ENCODE results near the gene AMBRA1.

The AMBRA1 gene

DNA sequence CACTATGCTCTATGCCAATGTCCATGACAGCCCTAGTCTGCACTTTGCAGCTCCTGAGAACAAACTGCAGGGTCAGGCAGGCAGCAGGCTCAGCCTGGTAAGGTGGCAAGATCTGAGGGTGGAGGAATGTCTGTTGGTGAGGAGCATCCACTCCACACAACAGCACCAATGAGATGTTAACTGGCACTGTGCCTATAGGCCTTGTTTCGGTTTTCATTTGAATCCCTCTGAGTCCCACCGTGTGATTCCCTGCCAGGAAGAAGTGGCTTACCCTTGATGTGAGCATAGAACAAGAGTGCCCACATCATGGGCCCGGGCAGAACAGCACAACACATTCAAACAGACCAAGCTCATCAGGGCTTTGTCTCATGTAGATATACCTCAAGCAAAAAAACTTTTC is 158.1 kb downstream of the AMBRA1 start:
- no peak for DNase-seq

DNA sequence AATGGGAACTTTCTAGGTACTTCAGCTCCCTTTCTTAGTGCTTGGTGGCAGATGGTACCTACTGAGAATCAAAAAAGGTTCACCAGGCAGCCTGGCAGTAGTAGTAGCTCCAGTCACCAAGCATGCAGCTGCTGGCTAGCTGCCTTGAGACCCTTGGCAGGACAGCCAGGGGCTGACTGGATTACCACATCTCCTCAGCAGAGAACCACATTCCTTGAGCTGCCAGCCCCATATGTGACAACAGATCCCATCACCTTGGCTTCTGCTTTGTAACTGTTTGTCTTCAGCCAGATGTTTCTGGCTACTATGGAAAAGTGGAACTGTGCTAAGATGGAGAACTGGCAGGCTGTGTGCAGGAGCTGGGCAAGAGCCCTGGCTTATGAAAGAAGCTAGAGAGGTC is 162.6 kb downstream of the AMBRA1 start:
- DNase-seq = no peak

DNA sequence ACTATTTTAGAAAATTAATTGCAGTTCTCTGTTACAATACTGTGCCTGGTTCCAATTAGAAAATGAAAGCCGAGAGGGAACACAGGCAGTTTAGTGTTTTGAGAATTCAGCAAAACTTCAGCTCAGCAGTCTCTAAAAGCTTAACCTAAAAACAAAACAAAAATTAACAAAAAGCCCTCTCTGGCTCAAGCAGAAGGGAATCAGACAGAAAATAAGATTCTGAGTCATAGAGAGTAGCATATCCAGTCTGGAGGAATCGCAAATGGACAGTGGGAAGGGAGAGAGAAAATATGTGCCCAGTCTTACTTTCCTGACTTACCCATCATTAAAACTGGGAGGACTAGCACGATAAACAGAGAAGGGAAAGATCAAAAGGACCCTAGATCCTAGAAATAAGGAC is 164.1 kb downstream of the AMBRA1 start:
- no peak for DNase-seq

- no peak for DNase-seq
Measured at GRCh38 chr11:46427364-46427763, 166.5 kb downstream of the AMBRA1 start.

DNA sequence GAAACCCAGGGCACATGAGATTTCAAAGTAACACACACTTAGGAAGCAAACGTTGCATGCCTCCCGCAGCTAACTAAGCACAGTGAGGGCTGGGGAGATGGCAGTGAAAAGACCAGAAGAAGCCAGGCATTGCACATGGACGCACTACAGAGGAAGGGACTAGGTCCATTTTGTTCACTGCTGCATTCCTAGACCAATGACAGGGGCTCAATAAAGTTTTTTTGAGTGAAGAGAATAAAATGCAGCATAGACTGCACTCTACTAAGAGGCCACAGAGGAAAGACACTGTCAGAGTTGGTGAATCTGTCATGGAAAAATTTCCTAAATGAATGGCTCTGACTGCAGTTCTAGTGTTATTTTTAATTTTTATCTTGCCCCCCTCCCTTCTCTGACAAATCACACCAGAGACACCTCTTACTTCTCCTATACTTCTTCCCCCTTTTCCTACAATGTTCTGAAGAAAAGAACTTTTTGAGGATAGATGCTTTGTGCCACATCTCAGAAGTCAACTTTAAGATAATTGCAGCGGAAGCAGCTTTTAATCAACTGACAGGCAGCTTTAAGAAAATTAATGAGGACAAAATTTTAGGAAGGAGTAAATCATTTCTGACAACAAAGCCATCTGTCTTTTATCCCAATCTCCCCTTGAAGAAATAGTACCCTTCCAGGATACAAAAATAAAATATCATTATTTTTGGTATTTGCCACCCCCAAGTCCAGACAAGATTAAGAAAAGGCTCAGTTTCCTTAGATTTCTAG is 167.4 kb downstream of the AMBRA1 start:
- DNase-seq = no peak

DNA sequence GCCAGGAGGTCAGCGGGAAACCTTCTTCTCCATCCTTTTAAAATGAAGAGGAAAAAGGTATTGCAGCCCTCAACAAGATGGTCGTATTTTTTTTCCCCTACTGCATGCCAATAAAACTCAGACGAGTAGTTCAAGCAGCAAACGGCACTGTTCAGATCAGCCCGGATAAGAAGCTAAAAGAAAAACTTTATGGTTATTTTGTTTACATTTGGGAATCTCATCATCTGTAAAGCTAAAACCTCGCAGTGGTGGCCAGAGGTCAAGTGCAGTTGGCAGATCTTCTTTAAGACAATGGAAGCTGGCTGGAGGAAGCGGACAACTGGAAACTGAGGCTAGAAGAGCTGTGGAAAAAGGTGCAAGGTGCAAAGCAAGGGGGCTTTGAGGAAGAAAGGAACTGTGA is 171.2 kb downstream of the AMBRA1 start:
- no peak for DNase-seq

DNA sequence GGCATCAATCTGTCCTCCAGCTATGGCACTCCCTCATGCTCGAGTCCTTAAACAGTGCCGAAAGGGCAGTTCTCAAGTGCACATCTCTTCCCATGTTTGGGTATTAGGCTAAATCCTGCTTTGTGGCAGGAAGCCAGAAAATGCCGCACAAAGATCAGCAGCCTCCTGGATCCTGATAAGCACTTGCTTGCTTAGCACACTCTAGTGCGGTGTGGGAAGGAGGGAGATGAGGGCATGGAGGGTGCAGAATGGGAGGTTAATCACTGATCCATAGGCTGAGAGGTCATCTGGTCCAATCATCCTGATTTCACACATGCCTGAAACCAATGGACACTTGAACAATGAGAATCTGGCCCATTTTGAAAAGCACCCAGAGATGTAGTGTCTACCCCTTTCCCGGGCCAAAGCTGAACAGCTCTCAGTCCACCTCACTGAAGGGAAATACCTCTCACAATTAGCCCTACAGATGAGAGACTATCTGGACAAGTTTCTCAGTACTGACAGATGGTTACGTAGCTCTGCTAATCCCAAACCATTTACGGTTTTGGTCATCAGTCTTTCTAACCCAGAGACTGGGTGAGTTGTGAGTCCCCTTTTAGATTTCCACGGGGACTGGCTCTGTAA is 172.5 kb downstream of the AMBRA1 start:
- no peak for DNase-seq

GRCh38 chr11:46420513-46420912 is 173.3 kb downstream of the AMBRA1 start:
- DNase-seq = no peak

DNA sequence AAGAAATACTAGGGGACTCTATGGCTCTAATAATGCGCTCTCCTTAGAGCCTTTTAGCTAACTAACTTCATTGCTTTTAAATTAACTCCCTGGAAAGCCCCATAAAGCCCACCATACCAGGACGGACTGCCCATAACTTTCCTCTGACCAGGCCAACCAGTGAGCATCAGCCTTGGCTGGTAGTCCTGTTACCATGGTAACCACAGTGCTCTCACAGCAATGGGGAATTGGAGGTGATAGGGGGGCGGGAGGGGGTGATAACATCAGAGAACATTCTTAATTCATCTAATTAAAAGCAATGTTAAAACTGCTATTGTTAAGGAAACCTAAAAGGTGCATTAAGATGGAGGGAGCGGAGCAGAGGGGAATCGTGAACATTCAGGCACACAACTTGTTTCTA is 175.1 kb downstream of the AMBRA1 start:
- DNase-seq = no peak

DNA sequence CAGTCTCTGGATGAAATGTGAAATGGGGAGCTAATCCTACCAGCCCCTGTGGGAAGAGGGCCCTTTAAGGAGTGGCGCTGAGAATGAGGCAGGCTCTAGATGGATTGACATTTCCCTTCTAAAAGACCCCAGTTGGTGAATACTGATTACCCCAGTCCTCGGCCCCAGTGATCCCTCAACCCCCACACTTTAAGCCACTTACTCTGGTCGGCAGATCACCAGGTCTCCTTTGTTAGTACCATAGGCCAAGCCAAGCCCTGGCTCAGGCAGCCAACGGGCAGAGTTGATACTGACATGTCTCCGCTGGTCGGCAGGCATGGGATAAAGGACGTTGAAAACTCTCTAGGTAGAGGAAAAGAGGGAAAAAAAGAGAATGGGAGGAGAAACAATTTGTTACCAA is 176.1 kb downstream of the AMBRA1 start:
- DNase-seq = no peak

- DNase-seq = no peak
Measured at GRCh38 chr11:46414879-46415278, 178.9 kb downstream of the AMBRA1 start.

- no peak for DNase-seq
Measured at GRCh38 chr11:46414466-46414796, 179.4 kb downstream of the AMBRA1 start.

DNA sequence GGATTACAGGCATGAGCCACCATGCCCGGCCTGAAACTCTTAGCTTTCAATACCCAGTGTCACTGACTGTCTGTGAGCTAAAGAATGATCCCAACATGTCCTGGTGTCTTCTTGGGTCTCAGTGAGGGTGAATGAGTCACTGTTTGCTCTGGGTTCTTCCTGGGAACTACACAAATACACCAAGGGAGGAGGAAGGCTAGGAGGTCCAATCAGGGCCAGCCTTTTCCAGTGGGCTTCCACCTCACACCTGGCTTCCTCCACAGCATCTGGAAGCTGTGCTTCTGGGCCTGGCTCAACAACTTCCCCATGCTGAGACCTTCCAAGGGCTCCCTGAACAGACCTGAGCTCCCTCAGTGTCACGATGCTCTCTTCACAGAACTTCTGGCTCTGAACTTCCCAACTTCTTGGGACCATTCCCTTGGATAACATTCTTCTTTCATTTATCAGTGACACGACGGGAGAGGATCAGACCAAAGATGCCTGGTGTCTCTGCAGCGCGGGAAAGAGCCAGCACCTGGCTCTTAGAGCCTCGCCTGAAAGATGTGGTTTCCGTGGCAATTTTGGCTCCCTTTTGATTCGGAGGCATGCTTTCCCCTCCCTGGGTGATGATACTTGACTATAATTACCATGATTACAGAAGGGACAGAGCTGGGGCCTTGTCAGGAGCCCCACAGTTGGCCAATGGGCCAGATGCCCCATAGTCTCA is 179.9 kb downstream of the AMBRA1 start:
- DNase-seq = no peak

DNA sequence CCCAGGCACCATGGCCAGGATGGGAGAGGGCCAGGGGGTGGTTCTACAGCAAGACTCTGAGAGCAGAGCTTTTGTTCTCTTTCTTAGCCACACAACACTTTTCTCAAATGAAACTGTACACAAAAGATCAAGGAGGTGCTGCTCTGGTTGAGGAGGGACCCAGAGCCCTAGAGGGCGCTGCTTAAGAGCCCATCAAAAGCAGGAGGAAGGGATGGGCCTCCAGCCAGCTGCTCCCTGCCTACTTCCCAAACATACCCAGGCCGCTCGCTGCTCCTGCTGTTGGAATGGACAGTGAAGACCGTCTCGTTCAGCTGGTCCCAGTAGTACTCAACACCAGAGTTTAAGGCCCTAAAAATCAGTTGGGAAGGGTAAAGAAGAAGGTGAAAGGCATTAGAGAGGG is 183.8 kb downstream of the AMBRA1 start:
- no peak for DNase-seq

GRCh38 chr11:46408407-46408986 is 185.3 kb downstream of the AMBRA1 start:
- no peak for DNase-seq

GRCh38 chr11:46407635-46408034 is 186.2 kb downstream of the AMBRA1 start:
- DNase-seq = no peak

- DNase-seq = no peak
Measured at GRCh38 chr11:46404476-46405017, 189.3 kb downstream of the AMBRA1 start.

DNA sequence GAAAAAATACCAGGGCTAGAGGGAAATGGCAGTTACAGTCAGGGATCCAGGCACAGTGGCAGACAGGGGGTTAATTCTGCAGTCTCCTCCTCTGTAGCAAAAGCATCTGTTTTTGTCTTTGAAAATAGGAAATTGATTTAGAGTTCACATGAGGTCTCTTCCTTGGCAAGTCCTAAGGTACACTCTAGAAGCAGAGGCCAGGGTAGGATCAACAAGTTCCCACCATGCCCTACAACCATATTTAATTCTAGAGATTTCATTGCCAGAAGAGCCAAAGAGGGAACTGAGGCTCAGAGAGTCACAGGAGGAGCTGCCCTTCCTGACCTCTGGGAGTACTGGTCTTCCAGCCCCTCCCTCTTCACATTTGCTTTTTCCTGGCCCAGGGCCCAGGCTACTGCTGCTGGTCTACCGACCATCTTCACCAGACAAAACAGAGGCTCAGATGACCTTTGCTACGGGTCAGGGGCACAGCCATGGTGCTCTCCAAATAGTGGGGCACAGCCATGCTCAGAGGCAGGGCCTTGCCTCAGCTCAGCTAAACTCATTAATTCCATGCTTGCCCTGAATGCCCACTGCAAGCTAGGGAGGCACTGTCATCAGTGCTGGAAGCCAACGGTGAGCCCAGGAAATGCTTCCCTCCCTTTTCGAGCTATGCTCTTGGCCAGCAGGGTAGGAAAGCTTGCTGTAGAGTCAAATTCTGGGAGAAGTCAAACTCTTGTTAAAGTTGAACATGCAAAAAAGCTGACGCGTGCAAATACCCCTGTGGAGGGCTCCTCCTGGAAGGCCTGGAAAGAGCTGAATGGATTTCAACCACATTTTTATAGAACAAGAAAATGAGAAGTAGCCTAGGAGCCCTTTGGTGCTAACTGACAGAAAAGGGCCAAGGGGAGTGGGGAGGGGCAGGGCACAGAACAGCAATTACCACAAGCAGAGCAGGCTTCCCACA is 190.6 kb downstream of the AMBRA1 start:
- no peak for DNase-seq

DNA sequence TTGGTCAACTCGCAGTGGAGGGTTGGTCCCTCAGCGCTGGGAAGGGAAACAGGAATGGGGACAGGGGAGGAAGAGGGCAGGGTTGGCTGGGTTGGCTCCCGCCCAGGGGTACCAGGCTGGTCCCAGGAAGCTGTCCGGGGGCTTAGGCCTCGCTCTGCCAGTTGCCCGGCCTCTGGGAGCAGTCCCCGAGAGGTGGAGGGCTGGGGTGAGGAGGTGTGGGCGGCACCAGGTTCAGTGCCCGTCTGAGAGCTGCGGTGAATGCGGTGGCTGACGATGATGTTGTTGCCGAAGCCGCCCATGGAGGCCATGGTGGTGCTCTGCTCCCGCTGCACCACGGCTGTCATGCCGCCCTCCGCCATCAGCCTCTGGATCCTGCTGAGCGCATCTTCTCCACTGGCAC is 196.3 kb downstream of the AMBRA1 start:
- DNase-seq = no peak

DNA sequence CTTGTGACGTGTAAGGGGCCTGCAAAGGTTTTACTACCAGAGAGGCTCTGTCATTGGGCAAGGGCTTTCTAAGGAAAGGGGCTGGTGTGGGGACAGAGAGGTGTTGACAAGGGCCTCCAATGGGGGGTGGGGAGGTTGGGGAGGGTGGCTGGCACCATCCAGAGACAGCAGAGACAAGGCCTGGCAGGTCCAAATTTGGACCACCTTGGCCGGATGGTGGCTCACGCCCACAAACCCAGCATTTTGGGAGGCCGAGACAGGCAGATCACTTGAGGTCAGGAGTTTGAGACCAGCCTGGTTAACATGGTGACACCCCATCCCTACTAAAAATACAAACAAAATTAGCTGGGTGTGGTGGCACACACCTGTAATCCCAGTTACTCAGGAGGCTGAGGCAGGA is 200.1 kb downstream of the AMBRA1 start:
- DNase-seq = no peak

- DNase-seq = no peak
Measured at GRCh38 chr11:46393231-46393616, 200.6 kb downstream of the AMBRA1 start.

DNA sequence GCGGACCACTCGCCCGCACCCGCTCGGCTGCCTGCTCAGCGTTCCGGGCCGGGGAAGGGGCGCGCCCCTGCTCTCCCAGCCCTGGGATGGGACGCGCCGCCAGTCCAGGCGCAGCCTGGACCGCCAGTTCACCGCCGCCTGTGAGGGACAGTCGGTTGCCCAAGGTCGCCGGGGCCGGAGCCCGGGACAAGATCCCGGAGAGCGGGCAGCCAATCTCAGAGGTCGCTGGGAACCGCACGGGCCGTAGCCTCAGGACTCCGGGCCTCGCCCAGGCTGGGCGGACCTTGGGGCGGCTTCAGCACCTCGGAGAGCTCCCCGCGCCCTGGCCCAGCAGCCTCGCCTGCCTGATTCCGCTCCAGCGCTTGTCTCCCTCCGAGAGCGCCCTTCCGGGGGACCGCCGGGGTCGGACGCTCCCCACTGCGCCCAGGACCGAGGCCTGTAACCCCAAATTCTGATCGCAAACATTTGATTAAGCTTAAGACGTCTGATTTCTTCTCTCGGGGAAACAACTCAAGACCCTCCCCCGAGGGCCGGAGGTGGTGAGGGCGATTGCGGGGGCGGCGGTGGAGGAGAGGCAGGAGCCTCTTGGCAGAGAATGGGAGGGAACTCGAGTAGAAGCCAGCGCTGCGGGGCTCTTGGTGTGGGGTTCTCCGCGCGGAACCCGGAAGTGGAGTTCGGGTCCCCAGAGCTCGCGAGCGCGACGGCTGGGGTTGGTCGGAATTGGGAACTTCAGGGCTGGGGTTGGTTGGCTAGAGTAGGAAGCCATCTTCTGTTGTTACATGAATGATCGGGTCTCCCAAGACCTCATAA is 201.2 kb downstream of the AMBRA1 start:
- peak; percentile 82 for DNase-seq
